Measurements from ENCODE around the gene MEGF11.

- TF ChIP-seq CTCF (IDR thresholded peaks at IDR 0.05): no peak
- no peak for TF ChIP-seq EP300 (IDR thresholded peaks at IDR 0.05)
- TF ChIP-seq POLR2AphosphoS5 (IDR thresholded peaks at IDR 0.05): no peak
Observed at GRCh38 chr15:65921780-65922179, 331.8 kb downstream of the MEGF11 start.
